GM12892 (cell line): ENCODE results near the gene SIRT7.

ENCODE experiments used
- POLR2A ChIP-seq: IDR thresholded peaks from 2 replicates; pipeline ENCODE4 v1.6.1; 2011; ENCODE audit warnings: low read depth, low read length, control low read depth
- POLR2AphosphoS5 ChIP-seq: IDR thresholded peaks from 2 replicates; pipeline ENCODE4 v1.6.1; 2011; ENCODE audit warnings: low read depth, low read length, control low read depth
- TAF1 ChIP-seq: IDR thresholded peaks from 2 replicates; pipeline ENCODE4 v1.6.1; 2011; ENCODE audit warnings: low read depth, mild to moderate bottlenecking, control low read depth, low read length, borderline replicate concordance

GRCh38 chr17:81891303-81891552, 26.7 kb downstream of the SIRT7 start:
- TF ChIP-seq POLR2A (no peak), POLR2AphosphoS5 (no peak), TAF1 (no peak; the same call in 1 of the 2 replicates)
